ENCODE measurements around the gene CREG1. TPM values are rescaled to one million over a fixed set of nuclear protein-coding genes. Genes with fewer than 3 reads are reported as not detected.

CREG1 gene
- total RNA-seq, 1 experiment from 2014 or later, result 21.7 TPM

GRCh38 chr1:167587342-167587741 lies 33.8 kb upstream of the CREG1 start (continued):
- TF ChIP-seq ZSCAN18 (CRISPR knock-in tag; IDR thresholded peaks at IDR 0.05), result no peak
- no peak for TF ChIP-seq ATF2 (CRISPR knock-in tag; IDR thresholded peaks at IDR 0.05; ENCODE audit: borderline replicate concordance, low read depth)
- TF ChIP-seq, protein P1, sequence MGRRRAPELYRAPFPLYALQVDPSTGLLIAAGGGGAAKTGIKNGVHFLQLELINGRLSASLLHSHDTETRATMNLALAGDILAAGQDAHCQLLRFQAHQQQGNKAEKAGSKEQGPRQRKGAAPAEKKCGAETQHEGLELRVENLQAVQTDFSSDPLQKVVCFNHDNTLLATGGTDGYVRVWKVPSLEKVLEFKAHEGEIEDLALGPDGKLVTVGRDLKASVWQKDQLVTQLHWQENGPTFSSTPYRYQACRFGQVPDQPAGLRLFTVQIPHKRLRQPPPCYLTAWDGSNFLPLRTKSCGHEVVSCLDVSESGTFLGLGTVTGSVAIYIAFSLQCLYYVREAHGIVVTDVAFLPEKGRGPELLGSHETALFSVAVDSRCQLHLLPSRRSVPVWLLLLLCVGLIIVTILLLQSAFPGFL (CRISPR knock-in tag; IDR thresholded peaks at IDR 0.05; ENCODE audit: borderline replicate concordance), result no peak
- no peak for TF ChIP-seq FOXP1 (CRISPR knock-in tag; IDR thresholded peaks at IDR 0.05; ENCODE audit: borderline replicate concordance)
- no peak for TF ChIP-seq ZNF219 (CRISPR knock-in tag; IDR thresholded peaks at IDR 0.05; ENCODE audit: borderline replicate concordance)
- no peak for TF ChIP-seq ZNF416 (CRISPR knock-in tag; IDR thresholded peaks at IDR 0.05)
- no peak for TF ChIP-seq KAT7 (CRISPR knock-in tag; IDR thresholded peaks at IDR 0.05; ENCODE audit: borderline replicate concordance)
- TF ChIP-seq NFATC4 (CRISPR knock-in tag; IDR thresholded peaks at IDR 0.05), result no peak

- Mint-ChIP-seq H3K36me3 (peaks cover 1% of the 10 kb centered on the region; the same call in 1 of the 2 replicates), H3K9me3 (peaks cover 10% of the 10 kb centered on the region), H3K4me1 (peaks cover under 1% of the 10 kb centered on the region; the same call in 1 of the 2 replicates), H3K4me3 (no peak overlapping the region), H3K27me3 (ENCODE audit: low read depth) (no peaks in the 10 kb centered on the region), H3K27ac (no peak overlapping the region)
- ATAC-seq (no peak), DNase-seq (ENCODE audit: low spot score) (no peak)
- POLR2A ChIA-PET, result no interaction called here
- CTCF ChIA-PET, result no interaction called here
- TF ChIP-seq GTF2I (CRISPR knock-in tag; conservative IDR thresholded peaks at IDR 0.05) (no peak), E2F1 (CRISPR knock-in tag; IDR thresholded peaks at IDR 0.05) (no peak), AR (CRISPR knock-in tag; IDR thresholded peaks at IDR 0.05) (no peak), ZNF396 (CRISPR knock-in tag; IDR thresholded peaks at IDR 0.05; ENCODE audit: borderline replicate concordance) (no peak), NR1H2 (CRISPR knock-in tag; IDR thresholded peaks at IDR 0.05) (no peak), ELF4 (CRISPR knock-in tag; IDR thresholded peaks at IDR 0.05; ENCODE audit: low read depth) (no peak), ATF2 (CRISPR knock-in tag; IDR thresholded peaks at IDR 0.05; ENCODE audit: borderline replicate concordance, low read depth) (no peak)
- TF ChIP-seq, protein P1 (CRISPR knock-in tag; IDR thresholded peaks at IDR 0.05; ENCODE audit: borderline replicate concordance), result no peak
Observed at GRCh38 chr1:167584581-167584980, 31.0 kb upstream of the CREG1 start.
